ENCODE data around the gene PPP1R10.

The PPP1R10 gene

GRCh38 chr6:30562470-30563425 is 54.3 kb downstream of the PPP1R10 start:
- no peak overlapping the region for H4K8ac ChIP-seq (ENCODE audit: low read depth, low read length)
- H3K27ac ChIP-seq (replicated peaks; ENCODE audit: low read length): no peak overlapping the region
- H2BK15ac ChIP-seq (ENCODE audit: low read length): no peak overlapping the region
- H3K4me3 ChIP-seq (ENCODE audit: low read length in 2 of 2): no peak overlapping the region
- H3K79me1 ChIP-seq (ENCODE audit: low read depth, low read length): peaks cover 2% of the 10 kb centered on the region
- no peak for DNase-seq (ENCODE audit: low spot score)
- H3K4me2 ChIP-seq (ENCODE audit: insufficient read depth, low read length, poor library complexity, severe bottlenecking): no peak overlapping the region
- no peak overlapping the region for H2BK120ac ChIP-seq (ENCODE audit: low read depth, low read length)
- H3K14ac ChIP-seq (ENCODE audit: low read length): no peak overlapping the region
- no peak overlapping the region for H4K91ac ChIP-seq (ENCODE audit: low read depth, low read length, poor library complexity)
- H2AFZ ChIP-seq (ENCODE audit: low read length): no peak overlapping the region
- no peak overlapping the region for H3K18ac ChIP-seq (ENCODE audit: low read length)
- no peak overlapping the region for H3K4ac ChIP-seq (ENCODE audit: low read length)
- no peak overlapping the region for H3K9ac ChIP-seq (ENCODE audit: low read depth, low read length, poor library complexity)
- peaks cover 0 to 2% of the 10 kb centered on the region in 2 donors for H3K4me1 ChIP-seq (ENCODE audit: control insufficient read depth in 2 of 2, insufficient read depth in 1 of 2, low read depth in 1 of 2, low read length in 2 of 2)
- no peak overlapping the region for H3K23ac ChIP-seq (ENCODE audit: low read depth, low read length, poor library complexity)
- H2BK12ac ChIP-seq (ENCODE audit: low read length): no peak overlapping the region
- H3K36me3 ChIP-seq (replicated peaks in 1 of 2; ENCODE audit: control insufficient read depth in 2 of 2, insufficient read depth in 2 of 2, low read length in 2 of 2): peaks cover 15 to 50% of the 10 kb centered on the region in 2 donors
- no peak overlapping the region for H2AK5ac ChIP-seq (ENCODE audit: low read depth, low read length)
- H3K9me3 ChIP-seq (replicated peaks in 1 of 2; ENCODE audit: control insufficient read depth in 2 of 2, insufficient read depth in 1 of 2, low read depth in 1 of 2, low read length in 2 of 2): no peaks in the 10 kb centered on the region
- no peak overlapping the region for H2BK5ac ChIP-seq (ENCODE audit: low read length)
- no peaks in the 10 kb centered on the region for H3K27me3 ChIP-seq (ENCODE audit: control insufficient read depth in 3 of 3, insufficient read depth in 3 of 3, low read depth in 1 of 3, low read length in 3 of 3)
- WGBS, 2 donors (ENCODE audit: extremely low coverage in 2 of 2, insufficient read length in 2 of 2, insufficient replicate concordance in 1 of 2): no CpG with 5 or more reads among the region's 14 CpGs

- Histone ChIP-seq H3K4me3 (ENCODE audit: low read length in 2 of 2) (no peak overlapping the region), H4K8ac (ENCODE audit: low read depth, low read length) (no peak overlapping the region), H2BK5ac (ENCODE audit: low read length) (no peak overlapping the region), H3K4me2 (ENCODE audit: insufficient read depth, low read length, poor library complexity, severe bottlenecking) (no peak overlapping the region), H2AFZ (ENCODE audit: low read length) (no peak overlapping the region), H3K9me3 (replicated peaks in 1 of 2; ENCODE audit: control insufficient read depth in 2 of 2, insufficient read depth in 1 of 2, low read depth in 1 of 2, low read length in 2 of 2) (no peaks in the 10 kb centered on the region), H3K36me3 (replicated peaks in 1 of 2; ENCODE audit: control insufficient read depth in 2 of 2, insufficient read depth in 2 of 2, low read length in 2 of 2) (peaks cover 15 to 50% of the 10 kb centered on the region in 2 donors), H2BK12ac (ENCODE audit: low read length) (no peak overlapping the region), H3K27me3 (ENCODE audit: control insufficient read depth in 3 of 3, insufficient read depth in 3 of 3, low read depth in 1 of 3, low read length in 3 of 3) (no peaks in the 10 kb centered on the region), H3K79me1 (ENCODE audit: low read depth, low read length) (peaks cover 6% of the 10 kb centered on the region), H3K9ac (ENCODE audit: low read depth, low read length, poor library complexity) (no peak overlapping the region), H3K18ac (ENCODE audit: low read length) (no peak overlapping the region), H2BK120ac (ENCODE audit: low read depth, low read length) (no peak overlapping the region), H3K27ac (replicated peaks; ENCODE audit: low read length) (no peak overlapping the region), H3K14ac (ENCODE audit: low read length) (no peak overlapping the region), H4K91ac (ENCODE audit: low read depth, low read length, poor library complexity) (no peak overlapping the region), H2BK15ac (ENCODE audit: low read length) (no peak overlapping the region), H3K23ac (ENCODE audit: low read depth, low read length, poor library complexity) (no peak overlapping the region), H3K4me1 (ENCODE audit: control insufficient read depth in 2 of 2, insufficient read depth in 1 of 2, low read depth in 1 of 2, low read length in 2 of 2) (peaks cover 0 to 2% of the 10 kb centered on the region in 2 donors), H3K4ac (ENCODE audit: low read length) (no peak overlapping the region), H2AK5ac (ENCODE audit: low read depth, low read length) (no peak overlapping the region)
- DNase-seq (ENCODE audit: low spot score): no peak
- WGBS, 2 donors (ENCODE audit: extremely low coverage in 2 of 2, insufficient read length in 2 of 2, insufficient replicate concordance in 1 of 2): no CpG with 5 or more reads among the region's 3 CpGs
Observed at GRCh38 chr6:30560930-30561329, 56.1 kb downstream of the PPP1R10 start.

- peak overlapping the region; percentile 76 for H3K23ac ChIP-seq (ENCODE audit: low read depth, low read length, poor library complexity)
- H3K36me3 ChIP-seq (replicated peaks in 1 of 2; ENCODE audit: control insufficient read depth in 2 of 2, insufficient read depth in 2 of 2, low read length in 2 of 2): peaks cover 19 to 58% of the 10 kb centered on the region in 2 donors
- H2BK5ac ChIP-seq (ENCODE audit: low read length): no peak overlapping the region
- H3K79me1 ChIP-seq (ENCODE audit: low read depth, low read length): peaks cover 6% of the 10 kb centered on the region
- H2BK120ac ChIP-seq (ENCODE audit: low read depth, low read length): no peak overlapping the region
- peak overlapping the region; percentile 89 for H3K4me2 ChIP-seq (ENCODE audit: insufficient read depth, low read length, poor library complexity, severe bottlenecking)
- H3K9ac ChIP-seq (ENCODE audit: low read depth, low read length, poor library complexity): no peak overlapping the region
- H2AFZ ChIP-seq (ENCODE audit: low read length): peak overlapping the region; percentile 100
- H3K27me3 ChIP-seq (ENCODE audit: control insufficient read depth in 3 of 3, insufficient read depth in 3 of 3, low read depth in 1 of 3, low read length in 3 of 3): no peaks in the 10 kb centered on the region
- H3K4me1 ChIP-seq (ENCODE audit: control insufficient read depth in 2 of 2, insufficient read depth in 1 of 2, low read depth in 1 of 2, low read length in 2 of 2): peaks cover 0 to 7% of the 10 kb centered on the region in 2 donors
- H3K27ac ChIP-seq (replicated peaks; ENCODE audit: low read length): no peak overlapping the region
- no peak overlapping the region for H4K8ac ChIP-seq (ENCODE audit: low read depth, low read length)
- no peak overlapping the region for H2AK5ac ChIP-seq (ENCODE audit: low read depth, low read length)
- no peak overlapping the region for H3K4ac ChIP-seq (ENCODE audit: low read length)
- DNase-seq (ENCODE audit: low spot score): no peak
- no peak overlapping the region for H2BK15ac ChIP-seq (ENCODE audit: low read length)
- H3K9me3 ChIP-seq (replicated peaks in 1 of 2; ENCODE audit: control insufficient read depth in 2 of 2, insufficient read depth in 1 of 2, low read depth in 1 of 2, low read length in 2 of 2): no peaks in the 10 kb centered on the region
- H2BK12ac ChIP-seq (ENCODE audit: low read length): no peak overlapping the region
- H3K18ac ChIP-seq (ENCODE audit: low read length): no peak overlapping the region
- peak overlapping the region; percentile 90 to 95 for H3K4me3 ChIP-seq (ENCODE audit: low read length in 2 of 2)
- H4K91ac ChIP-seq (ENCODE audit: low read depth, low read length, poor library complexity): no peak overlapping the region
- WGBS, 2 donors (ENCODE audit: extremely low coverage in 2 of 2, insufficient read length in 2 of 2, insufficient replicate concordance in 1 of 2): no CpG with 5 or more reads among the region's 6 CpGs
- no peak overlapping the region for H3K14ac ChIP-seq (ENCODE audit: low read length)
Observed at GRCh38 chr6:30557683-30557981, 59.4 kb downstream of the PPP1R10 start.

- Histone ChIP-seq H3K27ac (replicated peaks; ENCODE audit: low read length) (peak within 1 kb of the TSS; percentile 95), H3K36me3 (replicated peaks in 1 of 2; ENCODE audit: control insufficient read depth in 2 of 2, insufficient read depth in 2 of 2, low read length in 2 of 2) (peaks cover 19 to 58% of the 10 kb centered on the region in 2 donors), H3K79me1 (ENCODE audit: low read depth, low read length) (peaks cover 6% of the 10 kb centered on the region), H3K9ac (ENCODE audit: low read depth, low read length, poor library complexity) (peak within 1 kb of the TSS; percentile 99), H4K8ac (ENCODE audit: low read depth, low read length) (peak within 1 kb of the TSS; percentile 89), H2BK15ac (ENCODE audit: low read length) (peak within 1 kb of the TSS; percentile 84), H2BK120ac (ENCODE audit: low read depth, low read length) (peak within 1 kb of the TSS; percentile 98), H3K4me3 (ENCODE audit: low read length in 2 of 2) (peak within 1 kb of the TSS; percentile 90 to 95), H3K14ac (ENCODE audit: low read length) (no peak within 1 kb of the TSS), H3K27me3 (ENCODE audit: control insufficient read depth in 3 of 3, insufficient read depth in 3 of 3, low read depth in 1 of 3, low read length in 3 of 3) (no peaks in the 10 kb centered on the region), H2AFZ (ENCODE audit: low read length) (peak within 1 kb of the TSS; percentile 100), H2BK12ac (ENCODE audit: low read length) (peak within 1 kb of the TSS; percentile 66), H3K4ac (ENCODE audit: low read length) (no peak within 1 kb of the TSS), H3K9me3 (replicated peaks in 1 of 2; ENCODE audit: control insufficient read depth in 2 of 2, insufficient read depth in 1 of 2, low read depth in 1 of 2, low read length in 2 of 2) (no peaks in the 10 kb centered on the region), H3K4me1 (ENCODE audit: control insufficient read depth in 2 of 2, insufficient read depth in 1 of 2, low read depth in 1 of 2, low read length in 2 of 2) (peaks cover 0 to 7% of the 10 kb centered on the region in 2 donors), H2BK5ac (ENCODE audit: low read length) (peak within 1 kb of the TSS; percentile 97), H3K23ac (ENCODE audit: low read depth, low read length, poor library complexity) (peak within 1 kb of the TSS; percentile 97), H2AK5ac (ENCODE audit: low read depth, low read length) (peak within 1 kb of the TSS; percentile 40), H4K91ac (ENCODE audit: low read depth, low read length, poor library complexity) (peak within 1 kb of the TSS; percentile 45), H3K18ac (ENCODE audit: low read length) (peak within 1 kb of the TSS; percentile 99), H3K4me2 (ENCODE audit: insufficient read depth, low read length, poor library complexity, severe bottlenecking) (peak within 1 kb of the TSS; percentile 89)
- WGBS, 2 donors (ENCODE audit: extremely low coverage in 2 of 2, insufficient read length in 2 of 2, insufficient replicate concordance in 1 of 2): no CpG with 5 or more reads among the region's 42 CpGs
- peak; percentile 90 for DNase-seq (ENCODE audit: low spot score)
Observed at GRCh38 chr6:30556906-30557682, 59.9 kb downstream of the PPP1R10 start, which contains the start of gene PRR3. PRR3 (plus strand) TSS chr6:30557295; CDS start chr6:30557345, 50 bp downstream.

Data from neuronal stem cell (in vitro differentiated cells).